Measurements from ENCODE around the gene IRX5.

The IRX5 gene

GRCh38 chr16:54945063-54945462, 14.4 kb downstream of the IRX5 start:
- H3K4me3 ChIP-seq (replicated peaks; ENCODE audit: low read depth, low read length), result no peak overlapping the region
- TF ChIP-seq CTCF (IDR thresholded peaks at IDR 0.05; ENCODE audit: low read depth, low read length, missing control alignments), result no peak
- no peak for DNase-seq (ENCODE audit: extremely low read depth, low read depth)

- DNase-seq (ENCODE audit: extremely low read depth, low read depth), result no peak
- H3K4me3 ChIP-seq (replicated peaks; ENCODE audit: low read depth, low read length), result no peak overlapping the region
- TF ChIP-seq CTCF (IDR thresholded peaks at IDR 0.05; ENCODE audit: low read depth, low read length, missing control alignments), result no peak
Measured at GRCh38 chr16:54946909-54947308, 16.2 kb downstream of the IRX5 start.

GRCh38 chr16:54947616-54948015, 17.0 kb downstream of the IRX5 start:
- no peak overlapping the region for H3K4me3 ChIP-seq (replicated peaks; ENCODE audit: low read depth, low read length)
- TF ChIP-seq CTCF (IDR thresholded peaks at IDR 0.05; ENCODE audit: low read depth, low read length, missing control alignments), result no peak
- DNase-seq (ENCODE audit: extremely low read depth, low read depth), result no peak

- TF ChIP-seq CTCF (IDR thresholded peaks at IDR 0.05; ENCODE audit: low read depth, low read length, missing control alignments), result no peak
- no peak for DNase-seq (ENCODE audit: extremely low read depth, low read depth)
- H3K4me3 ChIP-seq (replicated peaks; ENCODE audit: low read depth, low read length), result no peak overlapping the region
Measured at GRCh38 chr16:54952195-54952594, 21.5 kb downstream of the IRX5 start.

GRCh38 chr16:54953461-54953860, 22.8 kb downstream of the IRX5 start:
- DNase-seq (ENCODE audit: extremely low read depth, low read depth), result no peak
- no peak for TF ChIP-seq CTCF (IDR thresholded peaks at IDR 0.05; ENCODE audit: low read depth, low read length, missing control alignments)
- no peak overlapping the region for H3K4me3 ChIP-seq (replicated peaks; ENCODE audit: low read depth, low read length)

GRCh38 chr16:54954220-54954619, 23.6 kb downstream of the IRX5 start:
- no peak for DNase-seq (ENCODE audit: extremely low read depth, low read depth)
- no peak for TF ChIP-seq CTCF (IDR thresholded peaks at IDR 0.05; ENCODE audit: low read depth, low read length, missing control alignments)
- no peak overlapping the region for H3K4me3 ChIP-seq (replicated peaks; ENCODE audit: low read depth, low read length)

- TF ChIP-seq CTCF (IDR thresholded peaks at IDR 0.05; ENCODE audit: low read depth, low read length, missing control alignments), result no peak
- no peak overlapping the region for H3K4me3 ChIP-seq (replicated peaks; ENCODE audit: low read depth, low read length)
- DNase-seq (ENCODE audit: extremely low read depth, low read depth), result no peak
Measured at GRCh38 chr16:54955757-54956156, 25.1 kb downstream of the IRX5 start.
